ENCODE results near the gene PGRMC2.
A peak's percentile ranks its signal among the peaks of the same experiment; 100 is the strongest.

Gene PGRMC2, protein sequence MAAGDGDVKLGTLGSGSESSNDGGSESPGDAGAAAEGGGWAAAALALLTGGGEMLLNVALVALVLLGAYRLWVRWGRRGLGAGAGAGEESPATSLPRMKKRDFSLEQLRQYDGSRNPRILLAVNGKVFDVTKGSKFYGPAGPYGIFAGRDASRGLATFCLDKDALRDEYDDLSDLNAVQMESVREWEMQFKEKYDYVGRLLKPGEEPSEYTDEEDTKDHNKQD

DNA sequence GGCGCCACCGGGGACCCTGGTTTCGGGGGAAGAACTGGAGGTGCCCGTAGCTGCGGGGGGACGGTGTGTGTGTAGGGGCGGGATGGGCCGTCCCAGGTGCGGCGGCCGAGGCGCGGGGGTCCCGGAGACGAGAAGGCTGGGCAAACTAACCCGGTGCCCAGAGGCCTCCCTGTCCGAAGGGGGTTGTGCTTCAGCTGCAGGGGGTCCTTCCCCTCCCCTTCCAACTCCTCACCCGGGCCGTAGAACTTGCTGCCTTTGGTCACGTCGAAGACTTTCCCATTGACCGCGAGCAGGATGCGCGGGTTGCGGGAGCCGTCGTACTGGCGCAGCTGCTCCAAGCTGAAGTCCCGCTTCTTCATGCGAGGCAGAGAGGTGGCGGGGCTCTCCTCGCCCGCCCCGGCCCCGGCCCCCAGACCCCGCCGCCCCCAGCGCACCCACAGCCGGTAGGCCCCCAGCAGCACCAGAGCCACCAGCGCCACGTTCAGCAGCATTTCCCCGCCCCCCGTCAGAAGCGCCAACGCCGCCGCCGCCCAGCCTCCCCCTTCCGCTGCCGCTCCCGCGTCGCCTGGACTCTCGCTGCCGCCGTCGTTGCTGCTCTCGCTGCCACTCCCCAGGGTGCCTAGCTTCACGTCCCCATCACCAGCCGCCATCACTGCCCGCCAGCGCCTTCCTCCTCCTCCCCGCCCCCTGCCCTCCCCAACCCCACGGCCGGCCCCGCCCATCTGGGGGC, at the start of gene PGRMC2:
Gene PGRMC2, minus strand, starts transcription at position 673 of the 730 bp plus-strand sequence. Its CDS starts 23 bp downstream, at position 650.
- Histone ChIP-seq H3K27me3 (ENCODE audit: insufficient read depth, low read length) (no peaks in the 10 kb centered on the region), H3K9me3 (ENCODE audit: insufficient read depth, low read depth, low read length) (no peaks in the 10 kb centered on the region), H3K9ac (ENCODE audit: low read depth, low read length) (peak within 1 kb of the TSS; percentile 91), H3K36me3 (ENCODE audit: insufficient read depth, low read depth, low read length) (peaks cover 13% of the 10 kb centered on the region; the same call in 1 of the 2 replicates), H3K27ac (ENCODE audit: low read length) (peak within 1 kb of the TSS; percentile 82), H3K4me3 (ENCODE audit: low read length) (peak within 1 kb of the TSS; percentile 87), H3K4me1 (ENCODE audit: insufficient read depth, low read length) (peaks cover 8% of the 10 kb centered on the region; the same call in 1 of the 2 replicates)

DNA sequence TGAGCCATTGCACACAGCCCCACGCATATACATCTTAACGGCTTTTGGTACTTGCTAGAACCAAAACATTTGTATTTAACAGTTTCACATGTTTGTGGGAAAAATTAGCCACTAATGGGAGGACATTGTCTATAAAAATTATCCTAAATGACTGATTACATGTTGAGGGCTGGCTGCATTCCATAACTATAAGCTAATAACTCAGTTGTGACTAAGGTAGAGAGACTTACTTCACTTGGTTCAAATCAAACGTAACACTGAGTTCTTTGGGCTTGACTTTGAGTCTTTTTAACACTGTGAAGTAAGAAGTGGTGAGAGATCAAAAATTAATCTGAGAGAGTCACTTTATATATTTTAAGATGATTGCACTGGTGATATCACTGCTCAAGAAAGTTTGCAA, 47.9 kb upstream of the PGRMC2 start:
- H3K4me1 ChIP-seq (ENCODE audit: insufficient read depth, low read length) = no peaks in the 10 kb centered on the region
- H3K9ac ChIP-seq (ENCODE audit: low read depth, low read length) = no peak overlapping the region
- H3K4me3 ChIP-seq (ENCODE audit: low read length) = no peak overlapping the region
- no peaks in the 10 kb centered on the region for H3K9me3 ChIP-seq (ENCODE audit: insufficient read depth, low read depth, low read length)
- H3K27me3 ChIP-seq (ENCODE audit: insufficient read depth, low read length) = no peaks in the 10 kb centered on the region
- H3K36me3 ChIP-seq (ENCODE audit: insufficient read depth, low read depth, low read length) = no peaks in the 10 kb centered on the region
- no peak overlapping the region for H3K27ac ChIP-seq (ENCODE audit: low read length)

DNA sequence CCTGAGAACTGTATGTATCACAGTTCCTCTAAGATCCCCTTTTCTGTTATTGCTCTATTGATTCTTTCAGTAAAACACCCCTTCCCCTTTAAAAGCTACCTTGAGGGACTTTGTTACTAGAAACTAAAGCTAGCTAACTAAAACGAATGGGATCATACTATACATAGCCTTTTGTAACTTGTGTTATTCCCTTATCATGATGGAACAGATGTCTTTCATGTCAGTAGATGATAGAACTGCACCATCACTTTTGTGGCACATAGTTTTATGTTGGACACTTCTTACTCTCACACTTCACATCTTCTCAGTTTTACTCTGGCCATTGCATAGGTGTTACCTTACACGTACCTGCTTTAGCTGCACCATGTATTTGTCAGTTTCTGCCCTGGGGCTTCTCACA, 46.6 kb upstream of the PGRMC2 start:
- H3K9me3 ChIP-seq (ENCODE audit: insufficient read depth, low read depth, low read length) = no peaks in the 10 kb centered on the region
- no peak overlapping the region for H3K4me3 ChIP-seq (ENCODE audit: low read length)
- H3K36me3 ChIP-seq (ENCODE audit: insufficient read depth, low read depth, low read length) = no peaks in the 10 kb centered on the region
- H3K27me3 ChIP-seq (ENCODE audit: insufficient read depth, low read length) = no peaks in the 10 kb centered on the region
- no peaks in the 10 kb centered on the region for H3K4me1 ChIP-seq (ENCODE audit: insufficient read depth, low read length)
- no peak overlapping the region for H3K9ac ChIP-seq (ENCODE audit: low read depth, low read length)
- no peak overlapping the region for H3K27ac ChIP-seq (ENCODE audit: low read length)

DNA sequence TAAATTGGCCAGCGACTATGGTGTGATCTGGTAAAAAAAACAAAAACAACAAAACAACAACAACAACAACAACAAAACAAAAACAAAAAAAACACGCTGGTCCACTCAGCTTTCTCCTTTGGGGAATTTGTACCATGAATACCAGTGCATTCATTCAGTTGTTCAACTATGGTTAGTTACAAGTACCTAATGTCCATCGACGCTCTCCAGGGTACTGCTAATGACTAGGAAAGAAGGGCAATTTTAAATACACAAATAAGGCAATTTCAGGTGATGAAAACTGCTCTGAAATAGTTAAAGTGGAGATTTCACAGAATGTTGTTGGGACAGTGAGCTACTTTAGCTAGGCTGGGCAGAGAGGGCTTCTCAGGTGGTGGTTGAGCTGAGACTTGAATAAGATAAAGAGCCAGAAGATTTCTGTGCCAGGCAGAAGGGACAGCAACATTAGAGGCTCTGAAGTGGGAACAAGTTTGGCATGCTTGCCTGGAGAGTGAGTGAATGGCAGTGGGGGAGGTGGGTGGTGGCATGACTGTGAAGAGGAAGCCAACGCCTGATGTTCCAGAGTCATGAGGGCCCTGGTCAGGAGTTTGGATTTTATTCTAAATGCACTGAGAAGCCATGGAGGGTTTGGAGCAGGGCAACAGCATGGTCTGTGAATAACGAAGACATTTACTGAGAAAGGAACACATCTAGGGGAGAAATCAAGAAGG, 45.9 kb upstream of the PGRMC2 start:
- H3K4me3 ChIP-seq (ENCODE audit: low read length) = no peak overlapping the region
- no peaks in the 10 kb centered on the region for H3K9me3 ChIP-seq (ENCODE audit: insufficient read depth, low read depth, low read length)
- H3K27ac ChIP-seq (ENCODE audit: low read length) = no peak overlapping the region
- no peaks in the 10 kb centered on the region for H3K4me1 ChIP-seq (ENCODE audit: insufficient read depth, low read length)
- H3K9ac ChIP-seq (ENCODE audit: low read depth, low read length) = no peak overlapping the region
- H3K27me3 ChIP-seq (ENCODE audit: insufficient read depth, low read length) = no peaks in the 10 kb centered on the region
- H3K36me3 ChIP-seq (ENCODE audit: insufficient read depth, low read depth, low read length) = no peaks in the 10 kb centered on the region

DNA sequence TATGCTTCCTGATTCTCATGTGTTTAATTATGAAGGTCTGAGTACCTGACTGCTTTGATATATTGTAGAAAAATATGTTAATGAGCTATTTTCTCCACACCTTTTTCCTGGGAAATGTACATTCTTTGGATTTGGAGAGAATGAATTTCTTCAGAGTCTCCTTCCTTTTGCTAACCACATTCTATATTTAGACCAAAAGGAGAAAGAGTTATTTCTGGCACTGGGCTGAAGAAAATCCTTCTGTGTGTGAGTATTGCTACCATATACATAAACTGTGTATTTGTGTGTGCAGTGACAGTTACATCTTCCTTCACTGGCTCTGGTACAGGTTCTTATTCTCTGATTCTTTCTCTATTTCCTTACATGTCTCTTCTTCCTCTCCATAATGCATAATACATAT, 44.5 kb upstream of the PGRMC2 start:
- Histone ChIP-seq H3K36me3 (ENCODE audit: insufficient read depth, low read depth, low read length) (no peaks in the 10 kb centered on the region), H3K9ac (ENCODE audit: low read depth, low read length) (no peak overlapping the region), H3K4me3 (ENCODE audit: low read length) (no peak overlapping the region), H3K4me1 (ENCODE audit: insufficient read depth, low read length) (peaks cover 6% of the 10 kb centered on the region; the same call in 1 of the 2 replicates), H3K9me3 (ENCODE audit: insufficient read depth, low read depth, low read length) (no peaks in the 10 kb centered on the region), H3K27me3 (ENCODE audit: insufficient read depth, low read length) (no peaks in the 10 kb centered on the region), H3K27ac (ENCODE audit: low read length) (no peak overlapping the region)

DNA sequence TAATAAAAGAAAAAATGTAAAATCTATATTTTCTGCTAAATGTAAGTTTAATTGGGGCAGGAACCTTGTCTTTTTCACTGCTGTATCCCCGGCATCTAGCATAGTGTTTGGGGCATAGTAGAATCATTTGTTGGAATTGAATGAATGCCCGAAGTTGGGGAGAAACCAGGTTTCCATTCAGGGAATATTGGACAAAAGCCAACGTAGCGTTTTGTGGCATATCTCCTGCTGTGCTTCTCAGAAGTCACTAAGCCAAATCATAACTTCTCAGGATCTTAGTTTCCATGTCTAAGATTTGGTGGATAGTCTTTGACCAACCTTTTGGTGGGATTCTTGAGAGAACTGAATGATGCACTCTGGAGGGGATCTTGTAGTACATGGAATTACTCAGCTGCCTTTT, 42.0 kb upstream of the PGRMC2 start:
- Histone ChIP-seq H3K4me1 (ENCODE audit: insufficient read depth, low read length) (peaks cover 6% of the 10 kb centered on the region; the same call in 1 of the 2 replicates), H3K27ac (ENCODE audit: low read length) (no peak overlapping the region), H3K27me3 (ENCODE audit: insufficient read depth, low read length) (no peaks in the 10 kb centered on the region), H3K9me3 (ENCODE audit: insufficient read depth, low read depth, low read length) (no peaks in the 10 kb centered on the region), H3K36me3 (ENCODE audit: insufficient read depth, low read depth, low read length) (no peaks in the 10 kb centered on the region), H3K9ac (ENCODE audit: low read depth, low read length) (no peak overlapping the region), H3K4me3 (ENCODE audit: low read length) (no peak overlapping the region)

DNA sequence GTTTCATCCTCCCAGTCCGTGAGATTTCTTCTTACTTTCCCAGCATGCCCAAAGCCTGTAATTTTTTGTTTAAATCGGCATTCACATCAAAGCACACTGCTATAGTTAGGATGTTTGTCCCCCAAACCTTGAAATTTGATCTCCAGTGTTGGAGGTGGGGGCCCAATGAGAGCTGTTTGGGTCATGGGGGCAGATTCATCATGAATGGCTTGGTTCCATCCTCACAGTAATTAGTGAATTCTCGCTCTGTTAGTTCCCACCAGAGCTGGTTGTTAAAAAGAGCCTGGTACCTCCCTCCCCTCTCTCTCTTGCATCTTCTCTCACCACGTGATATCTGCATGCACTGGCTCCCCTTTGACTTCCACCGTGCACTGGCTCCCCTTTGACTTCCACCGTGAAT, 40.5 kb upstream of the PGRMC2 start:
- H3K9me3 ChIP-seq (ENCODE audit: insufficient read depth, low read depth, low read length) = no peaks in the 10 kb centered on the region
- H3K27me3 ChIP-seq (ENCODE audit: insufficient read depth, low read length) = no peaks in the 10 kb centered on the region
- H3K9ac ChIP-seq (ENCODE audit: low read depth, low read length) = no peak overlapping the region
- H3K4me1 ChIP-seq (ENCODE audit: insufficient read depth, low read length) = peaks cover 6% of the 10 kb centered on the region; the same call in 1 of the 2 replicates
- H3K4me3 ChIP-seq (ENCODE audit: low read length) = no peak overlapping the region
- no peaks in the 10 kb centered on the region for H3K36me3 ChIP-seq (ENCODE audit: insufficient read depth, low read depth, low read length)
- no peak overlapping the region for H3K27ac ChIP-seq (ENCODE audit: low read length)

DNA sequence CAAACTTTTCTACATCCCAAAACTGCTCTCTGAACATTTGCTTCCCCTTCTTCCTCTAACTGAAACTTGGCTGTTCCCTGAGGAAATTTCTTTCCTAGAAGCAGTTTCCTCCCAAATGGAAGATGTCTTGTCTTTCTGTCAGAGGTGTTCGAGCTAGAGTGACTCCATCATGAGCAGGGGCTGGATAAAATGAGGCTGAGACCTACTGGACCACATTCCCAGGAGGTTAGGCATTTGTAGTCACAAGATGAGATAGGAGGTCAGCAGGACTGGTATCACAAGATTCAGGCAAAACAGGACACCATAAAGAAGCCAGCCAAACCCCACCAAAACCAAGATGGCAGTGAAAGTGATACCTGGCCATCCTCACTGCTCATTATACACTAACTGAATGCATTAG, 35.8 kb upstream of the PGRMC2 start:
- Histone ChIP-seq H3K4me1 (ENCODE audit: insufficient read depth, low read length) (peaks cover 6% of the 10 kb centered on the region; the same call in 1 of the 2 replicates), H3K4me3 (ENCODE audit: low read length) (no peak overlapping the region), H3K27me3 (ENCODE audit: insufficient read depth, low read length) (no peaks in the 10 kb centered on the region), H3K9me3 (ENCODE audit: insufficient read depth, low read depth, low read length) (no peaks in the 10 kb centered on the region), H3K36me3 (ENCODE audit: insufficient read depth, low read depth, low read length) (no peaks in the 10 kb centered on the region), H3K9ac (ENCODE audit: low read depth, low read length) (no peak overlapping the region), H3K27ac (ENCODE audit: low read length) (no peak overlapping the region)

DNA sequence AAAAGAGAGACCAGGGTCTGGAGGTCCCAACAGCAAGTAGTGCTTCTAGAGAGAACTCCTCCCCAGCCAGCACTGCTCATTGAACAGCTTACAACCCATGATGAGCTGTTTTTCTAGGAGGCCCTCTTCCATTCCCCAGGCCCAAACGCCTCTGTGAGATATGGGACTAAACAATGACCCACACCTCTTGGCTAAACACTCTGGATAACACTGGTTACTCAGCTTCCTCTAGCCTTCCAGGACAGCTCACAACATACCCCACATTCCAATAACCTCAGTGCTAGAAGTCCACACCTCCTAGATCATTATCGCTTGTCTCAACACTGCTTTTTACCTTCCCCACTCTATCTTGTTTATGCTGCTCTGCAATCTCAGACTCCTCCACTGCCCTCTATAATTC, 35.4 kb upstream of the PGRMC2 start:
- Histone ChIP-seq H3K4me3 (ENCODE audit: low read length) (no peak overlapping the region), H3K36me3 (ENCODE audit: insufficient read depth, low read depth, low read length) (no peaks in the 10 kb centered on the region), H3K27ac (ENCODE audit: low read length) (no peak overlapping the region), H3K9me3 (ENCODE audit: insufficient read depth, low read depth, low read length) (no peaks in the 10 kb centered on the region), H3K4me1 (ENCODE audit: insufficient read depth, low read length) (peaks cover 4% of the 10 kb centered on the region; the same call in 1 of the 2 replicates), H3K27me3 (ENCODE audit: insufficient read depth, low read length) (no peaks in the 10 kb centered on the region), H3K9ac (ENCODE audit: low read depth, low read length) (no peak overlapping the region)

DNA sequence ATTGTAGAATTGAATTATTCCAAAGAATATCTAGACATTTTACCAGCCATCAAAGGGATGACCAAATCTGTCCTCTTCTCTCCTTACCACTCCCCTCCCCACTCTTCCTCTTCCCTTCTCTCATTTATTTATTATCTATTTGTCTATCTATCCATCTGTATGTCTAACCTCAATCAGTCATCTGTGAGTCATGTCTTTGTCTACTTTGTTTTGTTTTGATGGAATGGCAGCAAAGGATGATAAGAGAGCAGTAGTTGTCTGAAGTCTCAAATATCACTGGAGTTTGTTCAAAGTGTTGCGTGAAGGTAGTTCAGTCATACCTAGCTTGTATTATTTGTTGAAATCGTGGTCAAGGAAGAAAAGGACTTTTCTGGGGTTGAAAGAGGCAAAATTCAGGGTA, 34.7 kb upstream of the PGRMC2 start:
- no peak overlapping the region for H3K9ac ChIP-seq (ENCODE audit: low read depth, low read length)
- H3K4me1 ChIP-seq (ENCODE audit: insufficient read depth, low read length) = no peaks in the 10 kb centered on the region
- no peaks in the 10 kb centered on the region for H3K27me3 ChIP-seq (ENCODE audit: insufficient read depth, low read length)
- H3K36me3 ChIP-seq (ENCODE audit: insufficient read depth, low read depth, low read length) = no peaks in the 10 kb centered on the region
- no peak overlapping the region for H3K27ac ChIP-seq (ENCODE audit: low read length)
- no peak overlapping the region for H3K4me3 ChIP-seq (ENCODE audit: low read length)
- no peaks in the 10 kb centered on the region for H3K9me3 ChIP-seq (ENCODE audit: insufficient read depth, low read depth, low read length)

DNA sequence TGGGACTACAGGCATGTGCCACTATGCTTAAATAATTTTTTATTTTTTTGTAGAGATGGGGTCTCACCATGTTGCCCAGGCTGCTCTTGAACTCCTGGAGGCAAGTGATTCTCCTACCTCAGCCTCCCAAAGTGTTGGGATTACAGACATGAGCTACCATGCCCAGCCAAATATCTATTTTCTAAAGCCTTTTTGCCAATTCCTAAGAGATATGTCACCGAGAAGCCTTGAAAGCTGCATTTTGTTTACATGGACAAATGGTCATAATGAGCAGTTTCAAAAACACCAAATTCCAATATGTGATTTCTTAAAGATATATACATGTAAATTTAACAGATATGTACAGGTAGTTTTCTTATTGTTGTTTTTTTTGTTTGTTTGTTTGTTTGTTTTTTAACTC, 33.0 kb upstream of the PGRMC2 start:
- Histone ChIP-seq H3K9ac (ENCODE audit: low read depth, low read length) (no peak overlapping the region), H3K4me3 (ENCODE audit: low read length) (no peak overlapping the region), H3K9me3 (ENCODE audit: insufficient read depth, low read depth, low read length) (no peaks in the 10 kb centered on the region), H3K27me3 (ENCODE audit: insufficient read depth, low read length) (no peaks in the 10 kb centered on the region), H3K27ac (ENCODE audit: low read length) (no peak overlapping the region), H3K4me1 (ENCODE audit: insufficient read depth, low read length) (no peaks in the 10 kb centered on the region), H3K36me3 (ENCODE audit: insufficient read depth, low read depth, low read length) (no peaks in the 10 kb centered on the region)

Measured in iPS-20b (cell line).